Fibroblast of skin of back (primary cell): ENCODE results near the gene NECAB3.
A peak's percentile ranks its signal among the peaks of the same experiment; 100 is the strongest.

Experiments used
- DNase-seq: peaks from one replicate; pipeline ENCODE4 v3.0.0-alpha.2; 2013

NECAB3 gene

DNA sequence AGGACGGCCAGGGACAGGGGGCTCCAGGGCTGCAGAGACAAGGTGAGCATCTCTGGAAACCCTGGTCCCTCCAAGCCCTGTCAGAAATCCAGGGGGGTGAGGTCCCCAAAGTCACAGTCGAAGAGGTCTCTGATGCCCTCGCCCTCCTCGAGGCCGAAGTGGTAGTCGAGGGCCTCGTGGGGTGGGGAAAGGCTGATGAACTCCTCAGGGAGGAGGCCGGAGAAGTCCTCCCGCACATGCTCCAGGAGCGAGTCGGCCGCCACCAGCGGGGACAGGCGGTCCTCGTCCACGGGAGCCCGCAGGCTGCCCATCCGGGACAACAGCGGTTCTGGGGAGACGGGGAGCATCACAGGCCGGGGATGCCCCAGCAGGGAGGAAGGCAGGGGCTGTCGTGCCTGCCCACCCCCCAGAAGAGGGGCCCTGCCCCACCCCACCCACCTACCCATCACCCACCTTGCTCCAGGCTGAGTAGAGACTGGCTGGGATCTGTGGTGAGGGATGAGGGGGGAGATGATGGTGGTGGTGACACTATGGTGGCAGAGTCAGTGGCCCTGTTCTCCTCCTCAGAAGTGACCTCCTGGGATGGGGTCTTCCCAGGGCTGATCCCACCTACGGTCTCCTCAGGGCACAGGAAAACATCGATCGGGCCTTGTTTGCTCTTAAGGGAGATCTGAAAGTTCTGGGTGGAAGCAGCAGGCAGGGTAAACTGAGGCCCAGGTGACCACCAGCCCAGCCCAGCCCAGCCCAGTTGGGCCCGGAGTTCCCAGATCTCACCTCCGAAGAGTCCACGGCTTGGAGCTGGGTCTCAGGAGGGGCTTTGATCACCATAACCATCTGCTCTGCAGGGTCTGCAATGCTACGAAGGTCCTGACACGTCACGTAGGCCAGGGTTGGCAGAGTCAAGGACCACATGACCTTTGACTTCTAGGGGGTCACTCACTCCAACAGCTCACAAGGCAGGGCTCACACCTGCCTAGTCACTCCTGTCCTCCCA, 2.7 kb upstream of the NECAB3 start:
- no peak for DNase-seq

DNA sequence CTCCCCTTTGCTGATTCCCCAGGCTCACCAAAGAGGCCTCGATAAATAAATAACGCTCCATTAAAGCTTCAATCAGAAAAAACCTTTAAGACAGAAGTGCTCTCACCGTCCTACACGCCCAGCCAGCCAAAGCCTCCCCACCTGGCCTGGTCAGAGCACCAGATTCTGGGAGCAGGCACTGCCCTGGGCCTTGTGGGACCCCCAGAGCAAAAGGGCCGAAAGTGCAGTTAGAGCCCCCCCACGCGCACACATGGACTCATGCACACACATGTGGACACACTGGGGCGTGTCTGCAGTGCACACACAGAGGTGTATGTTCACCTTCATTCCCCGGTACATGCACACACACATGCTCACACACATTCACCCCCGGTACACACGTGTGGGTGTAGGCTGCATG, 1.9 kb upstream of the NECAB3 start:
- no peak for DNase-seq

DNA sequence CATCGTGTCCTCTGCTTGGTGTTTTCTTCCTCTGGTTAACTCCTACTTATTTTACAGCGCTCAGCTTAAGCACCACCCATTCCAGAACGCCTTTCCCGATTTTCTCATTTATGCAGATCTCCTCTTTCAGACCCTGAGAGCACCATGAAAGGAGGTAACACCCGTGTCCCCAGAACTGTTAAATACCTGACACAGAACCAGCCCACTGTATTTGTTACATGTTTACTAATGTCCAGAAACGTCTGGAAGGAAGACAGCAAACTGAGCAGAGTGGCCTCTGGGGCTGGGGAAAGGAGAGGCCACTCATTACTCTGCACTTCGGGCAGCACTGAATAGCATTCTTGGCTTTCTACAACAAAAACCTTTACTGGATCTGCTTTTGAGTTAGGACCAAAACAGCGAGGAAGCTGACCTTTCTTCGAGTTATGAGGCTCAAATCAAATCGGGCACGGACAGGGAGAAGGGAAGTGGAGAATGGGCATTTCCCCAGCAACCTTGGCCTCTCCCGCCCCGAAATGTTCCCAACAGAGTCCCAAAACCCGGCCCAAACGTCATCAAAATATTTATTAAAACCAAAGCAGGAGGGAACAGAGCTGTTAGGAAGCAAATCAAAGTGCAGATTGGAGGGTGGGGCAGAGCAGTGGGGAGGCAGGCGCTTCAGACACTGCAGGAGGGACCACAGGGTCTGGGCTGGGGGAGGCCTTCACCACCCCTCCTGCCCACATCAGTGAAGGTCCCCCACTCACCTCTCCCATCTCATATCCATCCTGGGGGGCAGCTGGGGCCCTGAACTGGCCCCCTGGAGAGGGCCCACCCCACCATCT, 1.1 kb upstream of the NECAB3 start:
- DNase-seq = peak; percentile 11

DNA sequence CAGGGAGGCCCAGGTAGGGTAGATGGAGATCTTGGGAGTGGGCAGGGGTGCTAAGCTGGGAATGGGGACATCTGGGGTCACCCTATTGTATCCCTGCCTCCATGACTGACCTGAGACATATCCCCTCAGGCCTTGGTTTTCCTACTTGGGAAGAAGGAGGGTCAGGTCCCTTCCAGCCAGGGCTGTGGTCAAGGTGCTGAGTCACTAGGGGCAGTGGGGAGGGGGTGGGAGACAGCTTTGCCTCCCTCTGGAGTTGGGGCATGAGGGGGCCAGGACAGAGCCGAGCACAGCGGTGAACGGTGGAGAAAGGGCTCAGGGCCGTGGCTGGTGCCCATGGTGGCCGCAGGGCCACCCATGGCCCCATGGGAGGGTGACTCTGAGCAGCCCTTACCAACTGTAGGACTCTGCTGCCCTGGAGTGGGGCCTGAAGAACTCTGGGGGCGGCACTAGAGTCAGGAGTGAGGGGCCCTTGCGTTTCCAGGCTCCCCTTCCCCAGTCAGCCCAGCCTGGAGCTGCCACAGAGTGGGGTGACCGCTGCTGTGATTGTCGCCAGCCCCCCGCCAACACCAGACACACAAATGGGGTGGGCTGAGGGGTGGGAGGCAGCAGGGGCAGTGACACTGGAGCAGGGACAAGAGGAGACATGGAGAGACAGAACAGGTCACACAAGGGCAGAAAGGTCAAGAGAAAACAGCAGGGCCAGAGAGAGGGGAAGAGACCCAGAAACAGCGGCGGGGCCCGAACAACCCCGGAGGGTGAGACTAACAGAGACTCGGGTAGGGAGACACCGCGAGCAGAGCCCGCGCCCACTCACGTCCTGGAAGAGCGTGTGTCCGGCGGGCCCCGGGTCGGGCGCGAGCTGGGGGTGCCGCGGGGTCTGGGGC, 576 bp downstream of the NECAB3 start:
- DNase-seq = no peak

DNA sequence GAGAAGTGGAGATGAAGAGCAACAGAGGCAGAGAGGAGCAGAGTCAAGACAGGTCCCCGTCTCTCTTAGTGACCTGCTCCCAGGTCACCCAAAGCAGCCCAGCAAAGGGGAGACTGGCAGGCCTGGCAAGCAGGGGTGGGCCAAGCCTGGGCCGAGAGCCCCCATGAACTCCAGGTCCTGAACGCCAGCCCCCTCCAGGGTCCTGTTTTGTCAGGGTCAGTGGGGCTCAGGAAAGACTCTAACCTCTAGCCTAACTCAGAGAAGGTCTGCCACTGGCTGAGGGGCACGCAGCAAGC, 1.2 kb downstream of the NECAB3 start:
- no peak for DNase-seq

DNA sequence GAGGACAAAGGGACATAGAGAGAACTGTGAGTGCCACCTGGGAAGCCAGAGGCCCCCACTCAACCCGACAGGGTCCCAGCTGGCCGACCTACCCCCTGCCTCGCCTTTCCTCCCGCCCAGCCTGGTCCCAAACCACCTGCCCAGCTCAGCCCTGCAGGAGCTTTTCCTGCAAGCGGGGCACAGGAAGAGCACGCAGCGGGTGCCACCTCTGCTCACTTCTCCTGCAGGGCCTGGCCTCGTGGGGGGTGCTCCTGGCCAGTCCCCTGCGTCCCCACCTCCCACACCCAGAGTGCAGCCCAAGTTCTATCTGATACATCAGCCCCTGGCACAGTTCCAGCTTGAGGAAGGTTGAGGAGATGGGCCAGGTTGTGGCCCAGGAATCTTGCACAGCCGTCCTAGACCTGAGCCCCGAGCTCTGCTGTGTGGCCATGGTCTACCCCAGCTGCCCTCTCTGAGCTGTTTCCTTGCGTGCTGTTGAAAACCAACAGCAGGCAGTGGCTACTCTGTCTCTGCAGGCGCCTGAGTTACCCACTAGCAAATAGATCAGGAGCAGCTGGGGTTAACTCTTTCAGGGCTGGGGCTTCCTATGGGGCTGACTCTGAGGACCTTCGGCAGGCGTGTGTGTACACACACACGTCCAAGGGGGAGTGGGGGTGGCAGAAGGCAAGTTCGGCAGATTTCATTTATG, 1.7 kb downstream of the NECAB3 start:
- DNase-seq = no peak

DNA sequence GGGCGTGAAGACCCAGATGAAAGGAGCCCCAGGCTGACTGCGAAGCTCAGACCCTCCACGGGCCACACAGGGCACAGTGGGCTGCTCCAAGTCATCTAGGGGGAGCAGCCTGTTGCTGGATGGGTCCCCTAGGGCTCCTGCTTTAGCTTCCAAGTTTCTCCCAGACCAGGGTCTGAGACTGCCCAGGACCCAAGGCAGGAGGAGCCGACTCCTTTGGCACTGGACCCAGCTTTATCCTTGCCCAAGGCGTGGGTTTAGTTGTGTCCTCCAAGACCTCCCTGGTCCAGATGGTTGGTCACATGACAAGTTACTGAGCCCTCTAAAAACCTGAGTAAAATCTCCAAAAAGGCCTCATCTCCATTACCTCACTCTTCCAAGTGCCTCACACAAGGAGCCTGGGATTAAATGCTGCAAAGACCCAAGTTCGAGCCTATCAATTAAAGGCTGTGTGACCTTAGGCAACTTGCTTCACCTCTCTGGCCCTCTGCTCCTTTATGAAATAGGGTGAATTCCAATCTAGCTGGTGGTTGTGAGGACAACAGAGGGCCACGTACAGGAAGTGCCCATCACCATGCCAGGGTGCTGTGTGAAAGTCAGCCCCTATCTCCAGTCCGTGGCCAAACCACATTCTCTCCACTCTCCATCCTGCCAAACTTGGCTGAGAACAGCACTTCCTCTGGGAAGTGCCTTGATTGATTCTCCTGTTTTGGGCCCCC, 2.5 kb downstream of the NECAB3 start:
- no peak for DNase-seq

DNA sequence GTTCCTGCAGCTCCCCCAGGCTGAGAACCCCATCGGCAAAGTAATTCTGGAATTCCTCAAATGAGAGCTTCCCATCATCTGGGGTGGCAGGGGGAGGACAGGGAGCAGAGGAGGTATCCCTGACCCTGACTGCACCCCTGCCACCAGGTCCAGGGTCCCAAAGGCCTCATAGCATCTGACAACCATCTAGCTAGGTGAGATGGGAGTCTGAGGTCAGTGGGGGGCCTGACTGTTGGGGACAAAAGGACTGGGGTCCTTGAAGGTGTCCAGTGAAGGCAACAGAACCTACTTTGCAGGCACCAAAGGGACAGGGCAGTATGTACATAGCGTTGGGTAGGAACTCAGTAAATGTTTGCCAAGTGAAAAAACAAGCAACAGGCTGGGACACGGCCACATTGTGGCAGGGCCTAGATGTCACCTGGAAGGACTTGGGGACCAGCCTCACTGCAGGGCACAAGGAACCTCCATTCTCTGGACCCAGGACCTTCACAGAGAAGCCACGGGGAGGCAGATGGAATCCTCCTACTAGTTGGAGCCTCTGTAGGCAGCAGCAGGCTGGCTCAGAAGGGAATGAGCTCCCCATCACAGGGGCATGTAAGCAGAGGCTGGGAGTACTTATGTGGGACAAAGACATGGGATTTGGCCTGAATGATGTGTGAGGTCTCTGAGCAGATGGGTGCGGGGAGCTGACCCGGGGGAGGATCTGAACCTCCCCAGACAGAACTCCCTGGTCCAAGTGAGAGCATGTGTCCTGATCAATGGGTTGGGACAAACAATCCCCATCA, 3.3 kb downstream of the NECAB3 start:
- DNase-seq = no peak

DNA sequence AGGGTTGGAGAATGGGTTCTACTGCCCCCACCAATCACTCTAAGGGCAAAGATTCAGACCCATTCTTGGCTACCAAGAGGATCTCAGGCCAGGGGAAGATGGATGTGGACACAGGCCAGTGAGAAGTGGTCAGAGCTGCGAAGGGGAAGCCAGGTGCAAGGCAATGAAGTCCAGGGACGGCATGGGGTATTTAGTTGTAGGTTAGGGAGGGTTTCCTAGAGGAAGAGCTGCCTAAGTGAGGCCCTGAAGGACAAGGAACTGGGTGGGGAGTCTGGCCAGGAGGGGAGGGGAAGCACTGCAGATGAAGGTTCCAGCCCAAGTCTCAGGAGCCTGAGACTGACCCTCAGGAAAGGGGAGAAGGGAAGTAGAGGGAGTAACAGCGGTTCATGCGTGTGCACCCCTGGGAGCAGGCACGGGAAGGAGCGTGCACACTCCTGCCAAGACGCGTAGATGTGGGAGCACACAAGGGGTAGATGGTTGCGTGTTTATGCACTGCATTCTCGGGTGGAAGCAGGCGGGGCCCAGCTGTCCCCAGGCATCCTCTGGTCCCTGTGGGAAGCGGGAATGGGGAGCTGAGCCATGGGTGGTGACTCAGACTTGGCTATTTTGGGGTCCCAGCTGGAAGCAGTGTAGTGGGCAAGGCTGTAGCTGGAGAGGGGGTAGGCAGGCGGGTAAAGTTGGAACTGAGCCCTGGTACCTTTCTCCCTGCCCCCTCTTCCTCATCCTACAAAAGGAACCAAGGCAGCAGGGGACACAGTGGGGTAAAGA, 4.2 kb downstream of the NECAB3 start:
- DNase-seq = no peak

DNA sequence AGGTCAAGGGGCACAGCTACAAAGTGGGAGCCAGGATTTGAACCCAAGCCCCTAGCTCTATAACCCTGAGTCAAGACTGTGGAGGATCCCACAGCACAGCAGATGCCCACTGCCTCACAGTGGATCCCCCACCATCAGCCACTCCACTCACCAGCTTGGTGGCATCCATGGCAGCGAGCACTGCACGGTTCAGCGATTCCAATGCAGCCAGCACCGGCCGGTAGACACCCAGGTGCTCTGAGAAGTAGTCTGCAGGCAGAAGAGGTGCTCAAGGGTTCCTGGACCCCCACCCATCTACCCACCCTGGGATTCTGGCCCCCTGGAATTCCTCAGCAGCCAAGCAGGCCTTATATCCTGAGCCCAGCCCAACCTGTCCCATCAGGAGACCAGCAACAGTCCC, 5.0 kb downstream of the NECAB3 start:
- DNase-seq = no peak

DNA sequence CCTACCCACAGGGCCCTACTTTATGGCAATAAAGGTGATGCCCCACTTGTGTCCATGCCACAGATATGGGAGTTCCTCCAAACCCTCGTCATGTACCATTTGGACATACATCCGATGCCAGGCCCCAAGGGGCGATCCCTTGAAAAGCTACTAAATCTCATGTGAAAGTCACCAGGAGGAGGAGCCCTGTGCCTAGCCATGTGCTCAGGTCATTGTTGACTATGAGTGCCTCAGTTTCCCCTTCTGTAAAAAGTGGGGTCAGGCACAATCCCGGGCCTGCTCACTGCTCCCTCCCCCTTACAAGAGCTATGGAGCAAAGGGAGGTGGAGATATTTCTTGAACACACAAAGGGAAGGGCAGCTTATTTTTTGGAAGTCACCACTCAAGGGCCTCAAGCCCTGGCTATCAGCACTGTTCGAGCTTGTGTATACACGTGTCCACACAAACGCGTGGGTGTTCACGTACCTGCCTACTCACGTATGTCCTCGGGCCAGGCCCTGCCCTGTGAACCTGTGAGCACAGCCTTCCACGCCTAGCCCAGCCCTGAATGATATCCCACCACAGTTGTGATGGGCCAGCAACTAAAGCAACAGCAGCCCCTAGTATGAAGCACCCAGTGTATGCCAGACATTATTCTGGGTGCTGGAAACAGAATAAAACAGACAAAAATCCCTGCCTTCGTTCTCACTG, 5.6 kb downstream of the NECAB3 start:
- no peak for DNase-seq

DNA sequence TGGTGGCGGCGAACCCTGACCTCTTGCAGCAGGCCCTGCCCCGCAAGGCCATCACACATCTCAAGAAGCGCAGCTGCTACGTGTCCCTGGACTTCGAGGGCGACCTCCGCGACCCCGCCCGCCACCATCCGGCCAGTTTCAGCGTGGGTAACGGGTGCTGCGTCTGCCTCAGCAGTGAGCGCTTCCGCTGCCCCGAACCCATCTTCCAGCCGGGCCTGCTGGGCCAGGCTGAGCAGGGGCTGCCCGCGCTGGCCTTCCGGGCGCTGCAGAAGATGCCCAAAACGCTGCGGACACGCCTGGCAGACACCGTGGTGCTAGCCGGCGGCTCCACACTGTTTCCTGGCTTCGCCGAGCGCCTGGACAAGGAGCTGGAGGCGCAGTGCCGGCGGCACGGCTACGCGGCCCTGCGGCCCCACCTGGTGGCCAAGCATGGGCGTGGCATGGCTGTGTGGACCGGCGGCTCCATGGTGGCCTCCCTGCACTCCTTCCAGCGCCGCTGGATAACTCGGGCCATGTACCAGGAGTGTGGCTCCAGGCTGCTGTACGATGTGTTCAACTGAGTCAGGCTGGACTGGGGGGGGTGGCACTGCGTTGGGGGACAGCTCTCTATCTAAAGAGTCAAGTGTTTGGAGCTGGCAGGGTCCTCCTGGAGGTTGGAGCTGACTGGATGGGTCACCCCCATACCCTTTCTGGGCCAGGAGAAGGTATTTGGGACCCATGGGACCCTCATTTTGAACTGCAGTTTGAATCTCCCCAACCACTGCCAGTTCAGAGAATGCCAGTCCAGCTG, 6.4 kb downstream of the NECAB3 start:
- DNase-seq = peak; percentile 71

DNA sequence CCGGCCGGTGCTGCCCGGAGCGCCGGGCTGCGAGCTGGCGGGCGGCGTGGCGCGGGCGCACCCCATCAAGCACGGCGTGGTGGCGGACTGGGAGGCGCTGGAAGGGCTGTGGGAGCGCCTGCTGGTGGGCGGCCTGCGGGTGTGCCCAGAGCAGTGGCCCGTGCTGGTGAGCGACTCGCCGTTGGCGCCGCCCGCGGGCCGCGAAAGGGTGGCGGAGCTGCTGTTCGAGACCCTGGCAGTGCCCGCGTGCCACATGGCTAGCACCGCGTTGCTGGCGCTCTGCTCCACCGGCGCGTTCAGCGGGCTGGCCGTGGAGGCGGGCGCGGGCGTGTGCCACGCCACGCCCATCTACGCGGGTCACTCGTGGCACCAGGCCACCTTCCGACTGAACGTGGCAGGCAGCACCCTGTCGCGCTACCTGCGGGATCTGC, 7.0 kb downstream of the NECAB3 start:
- DNase-seq = no peak

DNA sequence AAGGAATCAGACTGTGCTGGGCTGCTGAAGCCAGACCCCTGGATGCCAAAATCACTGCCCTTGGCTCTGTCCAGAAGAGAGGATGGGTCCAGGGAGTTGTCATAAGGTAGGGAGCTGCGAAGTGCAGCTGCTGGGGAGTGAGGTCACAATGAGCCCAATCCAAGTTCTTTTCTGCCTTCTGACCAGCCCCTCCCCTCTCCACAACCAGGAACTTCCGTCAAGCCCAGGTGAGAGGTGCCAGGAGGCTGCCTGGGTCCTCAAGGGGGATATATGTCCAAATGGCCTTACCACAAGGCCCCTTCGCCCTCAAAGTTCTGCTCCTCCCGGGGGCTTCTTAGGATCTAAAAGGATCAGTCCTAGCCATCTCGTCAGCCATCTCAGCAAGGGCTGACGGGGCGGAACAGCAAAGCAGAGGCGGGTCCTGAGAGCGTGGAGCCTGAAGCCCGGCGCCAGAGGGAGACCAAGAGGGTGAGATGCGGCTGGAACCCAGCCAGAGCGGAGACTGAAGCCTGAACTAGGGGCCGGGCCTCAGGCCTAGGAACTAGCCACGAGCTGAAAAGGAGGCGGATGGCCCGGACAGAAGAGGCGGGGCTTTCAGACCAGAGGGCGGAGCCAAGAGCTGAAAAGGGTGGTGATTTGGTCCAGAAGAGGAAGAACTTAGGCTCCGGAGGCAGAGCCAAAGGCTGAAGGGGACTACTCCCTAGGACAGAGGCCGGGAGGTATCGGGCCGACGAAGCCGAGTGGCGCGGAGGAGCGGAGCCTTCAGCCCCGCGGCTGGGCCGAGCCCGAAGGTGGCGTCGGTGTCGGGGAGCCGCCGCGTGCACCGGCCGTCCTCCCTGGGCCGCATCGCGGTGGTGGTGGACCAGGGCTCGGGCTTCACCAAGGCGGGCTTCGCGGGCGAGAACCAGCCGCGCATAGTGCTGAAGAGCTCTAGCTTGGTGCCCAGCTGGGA, 7.7 kb downstream of the NECAB3 start, which contains the start of gene ACTL10:
Gene ACTL10 (plus strand): TSS at position 651 of the 952 bp plus-strand sequence. CDS start 555 bp downstream, outside the sequence.
- peak; percentile 98 for DNase-seq

DNA sequence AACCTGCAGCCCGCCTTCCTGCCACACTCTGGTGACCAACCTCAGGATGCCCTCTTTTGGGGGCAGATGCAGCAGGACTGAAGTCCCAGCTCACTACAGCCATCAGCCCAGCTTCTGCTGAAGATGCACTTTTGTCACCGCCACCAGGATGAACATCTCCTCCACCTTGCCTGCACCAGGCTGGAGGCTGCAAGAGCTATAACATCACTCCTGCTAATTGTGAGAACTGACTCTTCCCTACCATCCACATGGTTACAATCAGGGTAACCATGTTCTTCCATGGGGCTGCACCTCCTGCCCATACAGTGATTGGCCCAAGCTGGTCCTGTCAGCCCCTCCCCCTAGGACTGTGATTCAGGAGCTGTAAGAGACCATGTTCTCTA, 9.5 kb downstream of the NECAB3 start:
- DNase-seq = no peak

DNA sequence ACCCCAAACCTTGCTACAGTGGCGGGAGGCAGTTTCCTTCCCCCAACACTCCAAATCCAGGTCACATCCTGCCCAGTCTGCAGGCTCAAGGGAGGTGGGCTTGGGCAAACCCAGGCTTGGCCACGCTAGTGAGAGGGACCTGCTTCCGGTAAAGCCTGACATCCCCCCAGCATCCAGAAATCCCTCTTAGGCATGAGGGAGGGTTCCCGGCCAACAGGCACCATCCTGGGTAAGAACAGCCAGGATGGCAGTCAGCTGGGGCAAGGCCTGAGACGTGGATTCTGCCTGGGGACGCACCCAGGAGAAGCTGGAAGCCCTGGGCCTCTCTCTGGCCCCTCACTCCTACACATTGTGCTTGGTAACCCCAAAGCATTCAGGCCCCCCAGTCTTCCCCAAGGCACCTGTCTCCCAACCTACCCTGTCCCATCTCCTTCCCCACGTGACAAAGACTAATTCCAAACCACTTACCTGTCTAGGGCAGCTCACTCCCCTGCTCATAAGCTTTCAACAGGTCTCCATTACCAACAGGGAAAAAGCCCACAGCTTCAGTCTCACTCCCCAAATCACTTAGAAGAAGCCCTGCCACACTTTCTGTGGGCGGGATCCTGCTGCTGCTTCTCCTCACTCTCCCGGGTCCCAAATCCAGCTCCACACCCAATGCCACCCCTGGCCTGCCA, 10.0 kb downstream of the NECAB3 start:
- no peak for DNase-seq
